Measurements from ENCODE around the gene SH3PXD2A. TPM values are rescaled to one million over a fixed set of nuclear protein-coding genes. Genes with fewer than 3 reads are reported as not detected.

SH3PXD2A gene
- total and polyA plus RNA-seq, 9 of the 15 experiments (the other 6 are each of a cell fraction or from before 2014, with no cell fraction given), result 0.41 to 9.3 (median 2.5) TPM

GRCh38 chr10:103828107-103828506 lies 27.3 kb downstream of the SH3PXD2A start:
- CTCF ChIA-PET (ENCODE audit: low intra/inter-chr PET ratio), result no interaction called here
- BruUV-seq (replicated peaks), result no TSS peak
- Histone ChIP-seq H3K9ac (ENCODE audit: insufficient read depth in 1 of 2, low read depth in 2 of 2, low read length in 2 of 2) (no peak overlapping the region), H3K9me1 (ENCODE audit: control insufficient read depth, insufficient read depth, low read length) (no peaks in the 10 kb centered on the region), H3K79me2 (ENCODE audit: control insufficient read depth, insufficient read depth, low read length) (no peaks in the 10 kb centered on the region), H3K36me3 (ENCODE audit: control insufficient read depth, insufficient read depth, low read length) (no peaks in the 10 kb centered on the region), H2AFZ (ENCODE audit: low read depth, low read length) (no peak overlapping the region), H3K4me1 (replicated peaks in 1 of 2; ENCODE audit: control insufficient read depth in 2 of 2, insufficient read depth in 2 of 2, low read length in 2 of 2) (no peaks in the 10 kb centered on the region; a peak in 1 of 5 replicates), H3K9me3 (replicated peaks; ENCODE audit: control insufficient read depth, insufficient read depth, low read depth, low read length) (peaks cover 3% of the 10 kb centered on the region; the same call in 1 of the 2 replicates), H4K20me1 (replicated peaks; ENCODE audit: control insufficient read depth, insufficient read depth, low read length) (no peaks in the 10 kb centered on the region), H3K27ac (ENCODE audit: extremely low read depth, low read depth, low read length) (no peak overlapping the region), H3K27me3 (ENCODE audit: control insufficient read depth in 2 of 2, insufficient read depth in 2 of 2, low read length in 2 of 2) (peaks cover 7 to 45% of the 10 kb centered on the region in 2 experiments; a peak in 4 of 5 replicates), H3K4me3 (no peak overlapping the region), H3K4me2 (ENCODE audit: insufficient read depth, low read length) (no peak overlapping the region)
- no peak for TF ChIP-seq TCF7L2 (IDR thresholded peaks at IDR 0.05; ENCODE audit: low read depth, low read length)
- TF ChIP-seq ZNF609 (CRISPR knock-in tag; IDR thresholded peaks at IDR 0.05; ENCODE audit: borderline replicate concordance), result no peak
- no peak for TF ChIP-seq SIX5 (IDR thresholded peaks at IDR 0.05; ENCODE audit: borderline replicate concordance in 1 of 2, insufficient read depth in 1 of 2, low read depth in 1 of 2, low read length in 2 of 2)
- no peak for TF ChIP-seq FIP1L1 (IDR thresholded peaks at IDR 0.05; ENCODE audit: low read depth, low read length, poor library complexity, severe bottlenecking)
- no peak for TF ChIP-seq ZNF561 (CRISPR knock-in tag; conservative IDR thresholded peaks at IDR 0.05)
- no peak for TF ChIP-seq ETS2 (tag; IDR thresholded peaks at IDR 0.05; ENCODE audit: borderline replicate concordance, poor library complexity, severe bottlenecking)
- no peak for TF ChIP-seq MBD2 (IDR thresholded peaks at IDR 0.05; ENCODE audit: borderline replicate concordance, low read depth)
- TF ChIP-seq ZNF395 (CRISPR knock-in tag; IDR thresholded peaks at IDR 0.05), result no peak
- no peak for TF ChIP-seq CBX1 (IDR thresholded peaks at IDR 0.05; ENCODE audit: low read depth)
- TF ChIP-seq NR2F6 (CRISPR knock-in tag; IDR thresholded peaks at IDR 0.05), result no peak
- TF ChIP-seq GTF2B (IDR thresholded peaks at IDR 0.05; ENCODE audit: extremely low read depth, insufficient read length), result no peak
- TF ChIP-seq HNRNPH1 (optimal IDR thresholded peaks at IDR 0.05; ENCODE audit: low read depth, low read length), result no peak
- no peak for TF ChIP-seq TRIM24 (IDR thresholded peaks at IDR 0.05)
- TF ChIP-seq PRPF4 (IDR thresholded peaks at IDR 0.05; ENCODE audit: insufficient read depth, low read depth, low read length, poor library complexity, severe bottlenecking), result no peak
- TF ChIP-seq SRSF1 (IDR thresholded peaks at IDR 0.05; ENCODE audit: low read depth, low read length), result no peak
- ATAC-seq (no peak), DNase-seq (ENCODE audit: extremely low read depth in 1 of 4, low spot score in 3 of 4) (no peak), FAIRE-seq (no peak)
- intact Hi-C loops (cut with micrococcal nuclease) (no loop called here), in situ Hi-C loops (cut with MboI) (no loop called here)
- 8% methylated on average over 4 of the region's 4 CpGs for WGBS (ENCODE audit: insufficient coverage, low coverage, missing lambda C conversion rate)
- POLR2A ChIA-PET, result interaction anchor here (1.7 kb wide), 1 partner anchor 14 kb away, joined by 4 read pairs; no protein-coding TSS in a partner anchor

Measured in K562 (cell line).